ENCODE data around the gene ANKS1B.
"Not testable (repeated sequence)": the region's sequence is repeated elsewhere in the genome, so short reads cannot be mapped to it uniquely, and the experiment has no call there.

The ANKS1B gene

GRCh38 chr12:99870085-99870484 lies 114.7 kb downstream of the ANKS1B start:
- DNase-seq (ENCODE audit: low read depth, low spot score): no peak

DNA sequence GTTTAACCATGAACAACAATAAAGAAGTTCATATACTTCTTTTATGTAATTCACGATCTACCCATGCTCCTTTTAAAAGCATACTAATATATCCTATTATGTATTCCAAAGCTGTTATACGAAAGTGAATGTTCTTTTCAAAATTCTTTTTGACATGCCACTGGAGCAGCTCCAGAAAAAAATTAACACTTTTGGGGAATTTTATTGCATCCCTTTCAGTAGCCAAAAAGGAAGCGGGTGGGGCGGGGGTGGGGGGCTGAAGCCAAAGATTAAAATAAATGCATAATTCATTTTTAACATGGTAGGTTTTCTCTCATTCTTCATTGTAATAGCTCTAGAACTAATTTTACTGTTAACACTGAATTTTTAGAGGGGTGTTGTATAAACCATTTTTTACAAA lies 123.0 kb downstream of the ANKS1B start:
- DNase-seq (ENCODE audit: low read depth, low spot score): no peak

- no peak for DNase-seq (ENCODE audit: low read depth, low spot score)
These were observed 125.6 kb downstream of the ANKS1B start for GRCh38 chr12:99859126-99859525.

DNA sequence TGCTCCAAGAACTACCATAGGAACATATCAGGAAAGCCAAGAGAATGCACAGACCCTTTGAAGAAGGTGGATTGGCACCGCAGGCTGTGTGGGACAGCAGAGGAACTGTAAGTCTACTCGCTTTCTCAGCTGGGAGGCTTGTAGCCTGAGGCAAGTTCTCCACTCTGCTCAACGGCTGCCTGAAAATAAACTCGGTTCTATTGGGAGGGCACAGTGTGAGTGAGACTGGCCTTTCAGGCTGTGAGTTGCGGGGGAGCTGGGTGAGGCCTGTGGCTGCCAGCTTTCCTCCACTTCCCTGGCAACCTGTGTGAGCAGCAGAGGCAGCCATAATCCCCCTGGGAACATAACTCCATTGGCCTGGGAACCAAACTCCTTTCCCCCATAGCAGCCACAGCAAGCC lies 132.1 kb downstream of the ANKS1B start:
- no peak for DNase-seq (ENCODE audit: low read depth, low spot score)

DNA sequence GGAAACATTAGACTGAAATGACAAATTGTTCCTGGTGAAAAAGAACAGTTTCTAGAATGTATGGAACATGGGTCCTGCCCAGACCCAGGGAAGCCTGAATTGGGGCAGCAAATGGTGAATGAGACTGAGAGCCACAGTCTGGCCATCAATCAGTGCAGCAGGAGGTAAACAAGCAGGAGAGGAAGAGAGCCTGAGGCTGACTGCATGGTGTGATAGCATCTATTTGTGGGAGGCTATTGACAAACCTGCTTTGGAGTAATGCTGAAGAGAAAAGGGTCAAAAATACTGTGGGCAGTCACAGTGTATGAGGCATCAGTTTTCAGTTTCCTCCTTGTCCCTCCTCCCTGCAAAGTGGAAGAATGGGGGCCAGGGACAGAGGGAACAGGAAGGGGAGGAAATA lies 136.8 kb downstream of the ANKS1B start:
- no peak for DNase-seq (ENCODE audit: low read depth, low spot score)

GRCh38 chr12:99834710-99835109 lies 150.0 kb downstream of the ANKS1B start:
- no peak for DNase-seq (ENCODE audit: low read depth, low spot score)

GRCh38 chr12:99833397-99833796 lies 151.3 kb downstream of the ANKS1B start:
- no peak for DNase-seq (ENCODE audit: low read depth, low spot score)

DNA sequence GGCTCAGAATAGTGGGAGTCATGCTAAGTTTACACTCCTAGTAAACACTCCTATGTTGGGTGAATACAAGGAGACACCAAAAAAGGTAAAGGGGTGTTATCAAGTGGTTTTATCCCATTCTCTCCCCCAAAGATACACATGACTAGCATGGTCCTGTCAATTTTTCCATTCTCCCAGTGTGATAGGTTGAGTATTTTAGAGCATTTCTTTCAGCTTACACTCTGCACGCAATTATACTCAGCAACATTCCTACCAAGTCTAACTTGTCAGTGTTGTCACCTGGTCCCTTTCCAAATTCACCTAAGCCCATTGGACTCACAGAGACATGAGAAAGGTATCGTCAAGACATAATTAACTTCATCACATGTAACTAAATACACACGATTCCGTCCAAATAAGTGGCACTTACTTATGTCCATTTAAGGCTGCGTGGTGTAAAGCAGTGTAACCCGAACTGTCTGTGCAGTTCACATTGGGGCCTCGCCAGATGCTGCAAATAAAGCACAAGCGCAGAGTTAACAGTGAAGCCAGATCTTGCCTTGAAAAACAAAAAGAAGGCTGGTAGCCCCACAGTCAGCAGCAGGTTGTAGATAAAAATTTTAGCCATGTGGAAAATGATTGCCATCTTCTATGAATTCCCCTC lies 159.7 kb downstream of the ANKS1B start:
- no peak for DNase-seq (ENCODE audit: low read depth, low spot score)

GRCh38 chr12:99822273-99822672 lies 162.5 kb downstream of the ANKS1B start:
- no peak for DNase-seq (ENCODE audit: low read depth, low spot score)

GRCh38 chr12:99810718-99811593 lies 173.8 kb downstream of the ANKS1B start:
- no peak for DNase-seq (ENCODE audit: low read depth, low spot score)

- no peak for DNase-seq (ENCODE audit: low read depth, low spot score)
These were observed 174.8 kb downstream of the ANKS1B start for GRCh38 chr12:99809909-99810308.

DNA sequence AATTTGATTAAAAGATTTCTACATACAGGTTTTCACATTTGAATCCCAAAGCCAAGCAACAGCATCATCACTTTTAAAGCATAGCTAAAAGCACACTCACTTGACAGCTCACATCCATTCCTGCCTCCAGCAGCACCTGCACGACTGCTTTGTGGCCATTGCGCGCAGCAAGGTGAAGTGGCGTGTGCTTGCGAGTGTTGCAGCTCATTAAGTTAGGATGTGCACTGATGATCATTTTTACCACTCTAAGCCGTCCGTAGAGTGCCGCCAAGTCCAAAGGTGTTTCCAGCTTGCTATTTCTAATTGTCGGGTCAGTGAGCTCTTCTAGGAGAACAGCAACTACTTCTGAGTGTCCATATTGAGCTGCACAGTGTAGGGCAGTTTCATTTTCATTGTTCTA lies 178.4 kb downstream of the ANKS1B start:
- DNase-seq (ENCODE audit: low read depth, low spot score): no peak

GRCh38 chr12:99804715-99805114 lies 180.0 kb downstream of the ANKS1B start:
- no peak for DNase-seq (ENCODE audit: low read depth, low spot score)

DNA sequence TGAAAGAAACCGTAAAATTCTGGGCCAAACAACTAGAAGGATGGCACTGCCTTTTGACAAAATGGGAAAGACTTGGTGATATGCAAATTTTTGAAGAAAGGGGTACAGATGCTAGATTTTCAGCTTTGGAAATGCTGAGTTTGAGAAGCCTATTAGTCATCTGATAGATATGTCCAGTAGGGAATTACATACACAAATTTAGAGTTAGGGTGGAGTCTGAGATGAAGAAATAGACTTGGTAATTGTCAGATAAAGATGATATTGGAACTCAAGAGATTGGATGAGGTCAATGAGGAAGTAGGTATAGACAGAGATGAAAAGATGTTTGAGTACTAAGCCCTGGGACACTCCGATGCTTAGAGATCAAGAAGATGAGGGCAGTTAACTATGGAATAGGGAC lies 184.1 kb downstream of the ANKS1B start:
- no peak for DNase-seq (ENCODE audit: low read depth, low spot score)

GRCh38 chr12:99797931-99798330 lies 186.8 kb downstream of the ANKS1B start:
- not testable (repeated sequence) for DNase-seq (ENCODE audit: low read depth, low spot score)

DNA sequence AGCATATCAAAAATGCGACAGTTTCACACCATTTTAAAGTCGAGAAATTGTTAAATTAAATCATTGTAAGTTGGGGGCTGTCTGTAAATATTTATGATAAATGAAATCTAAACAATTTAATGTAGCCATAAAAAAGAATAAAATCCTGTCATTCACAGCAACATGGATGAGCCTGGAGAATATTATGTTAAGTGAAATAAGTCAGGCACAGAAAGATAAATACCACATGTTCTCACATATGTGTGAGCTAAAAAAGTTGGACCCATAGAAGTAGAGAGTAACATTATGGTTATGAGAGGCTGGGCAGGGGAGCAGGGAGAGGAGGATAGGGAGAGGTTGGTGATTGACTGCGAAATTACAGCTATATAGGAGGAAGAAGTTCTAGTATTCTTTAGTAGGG lies 201.3 kb downstream of the ANKS1B start:
- no peak for DNase-seq (ENCODE audit: low read depth, low spot score)

DNA sequence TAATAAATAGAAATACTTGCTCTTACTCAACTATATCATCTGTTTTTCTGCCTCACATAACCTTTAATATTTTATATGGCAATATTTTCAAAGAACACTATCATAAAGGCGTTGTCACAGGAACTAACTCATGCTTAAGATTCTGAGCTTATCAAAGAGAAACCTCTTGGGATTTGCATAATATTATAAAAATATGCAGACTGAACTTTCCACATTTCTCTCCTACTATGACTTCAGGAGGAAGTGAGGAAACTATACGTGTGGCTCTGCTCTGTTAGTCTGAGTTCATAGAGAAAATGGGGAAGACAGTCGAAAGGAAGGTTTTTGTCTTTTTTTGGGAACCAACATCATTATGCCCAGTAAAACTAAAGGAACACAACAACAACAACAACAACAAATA lies 212.5 kb downstream of the ANKS1B start:
- no peak for DNase-seq (ENCODE audit: low read depth, low spot score)

DNA sequence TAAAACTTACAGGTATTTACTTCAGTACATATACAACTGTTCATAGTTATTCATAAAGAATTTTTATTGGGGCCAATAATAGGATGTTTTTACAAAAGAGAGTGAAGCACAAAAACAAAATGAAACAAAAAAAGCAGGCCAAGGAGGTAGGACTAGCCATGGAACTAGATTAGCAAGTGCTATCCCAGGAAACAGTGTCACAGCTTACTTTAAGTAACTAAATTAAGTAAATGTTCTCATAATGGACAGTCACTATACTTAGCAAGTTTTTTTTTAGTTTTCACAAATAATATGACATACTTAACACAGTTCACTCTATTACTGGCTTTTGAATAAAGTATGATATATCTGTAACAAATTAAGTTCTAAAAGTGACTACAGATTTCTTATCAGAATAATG lies 213.1 kb downstream of the ANKS1B start:
- DNase-seq (ENCODE audit: low read depth, low spot score): no peak

DNA sequence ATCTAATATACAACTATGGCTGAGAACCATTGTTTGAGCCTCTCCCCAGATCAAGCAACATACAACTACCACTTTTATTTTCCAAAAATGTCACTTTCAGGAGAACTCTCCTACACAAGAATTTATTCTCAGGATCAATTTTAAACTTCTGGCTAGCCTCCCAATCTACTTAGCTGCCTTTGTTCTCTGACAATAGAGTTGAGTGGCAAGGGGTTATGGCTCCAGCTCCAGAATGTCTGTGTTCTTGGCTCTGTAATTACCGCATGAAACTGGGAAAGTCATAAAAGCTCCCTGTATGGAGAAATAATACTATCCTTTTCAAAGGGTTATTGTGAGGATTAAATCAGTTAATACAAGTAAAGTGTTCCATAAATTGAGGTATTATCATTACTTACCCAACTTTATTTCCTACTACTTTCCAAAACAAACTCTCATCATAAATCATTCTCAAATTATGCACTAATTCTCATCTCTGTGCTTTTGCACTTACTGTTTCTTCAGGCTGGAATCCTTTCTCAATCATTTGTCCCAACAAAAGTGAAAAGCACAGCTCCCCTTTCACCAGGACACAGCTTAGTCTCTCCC lies 215.2 kb downstream of the ANKS1B start:
- DNase-seq (ENCODE audit: low read depth, low spot score): no peak

- DNase-seq (ENCODE audit: low read depth, low spot score): no peak
These were observed 216.0 kb downstream of the ANKS1B start for GRCh38 chr12:99768758-99769157.

GRCh38 chr12:99767809-99768208 lies 216.9 kb downstream of the ANKS1B start:
- no peak for DNase-seq (ENCODE audit: low read depth, low spot score)

DNA sequence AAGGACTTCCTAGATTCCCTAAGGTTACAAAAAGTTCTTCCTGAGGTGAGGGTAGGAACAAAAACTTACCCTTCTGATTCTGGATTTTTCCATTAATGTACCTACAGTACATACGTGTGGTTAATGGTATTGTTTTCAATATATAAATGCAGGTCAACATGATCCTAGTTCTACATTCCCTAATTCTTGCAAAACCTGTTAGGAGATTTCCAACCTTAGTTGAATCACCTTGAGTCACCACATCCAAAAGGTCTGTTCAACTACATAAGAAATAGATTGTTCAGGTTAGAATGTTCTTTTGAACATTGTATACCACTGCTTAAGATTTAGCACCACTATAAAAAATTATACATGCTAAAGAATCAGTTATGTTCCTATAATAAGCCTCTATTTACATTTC lies 218.3 kb downstream of the ANKS1B start:
- no peak for DNase-seq (ENCODE audit: low read depth, low spot score)

Measured in activated CD4-positive, CD25-positive, alpha-beta regulatory T cell treated with anti-CD3 and anti-CD28 coated beads, Interleukin-2, amount 50 U/mL, for 16 hours (primary cell).